Right ventricle myocardium superior (tissue), 1 donor: ENCODE data around the gene ALX4. TPM values are rescaled to one million over a fixed set of nuclear protein-coding genes. Genes with fewer than 3 reads are reported as not detected.

Experiments used
- ATAC-seq: fragments of 200-7000 bp; cut with Tn5 transposase; one replicate; pipeline ENCODE4 v1.9.1; 2020; ENCODE audit warnings: mild to moderate bottlenecking; ENCODE audit not compliant: poor library complexity
- DNase-seq: peaks from one replicate; pipeline ENCODE4 v3.0.0-alpha.2; 2020
- intact Hi-C: fragments of 100-400 bp; cut with DNase I; formaldehyde crosslinking; loops from one replicate; pipeline ENCODE4 v1.11.2; 2022
- total RNA-seq: library from RNA; stranded (reverse); fragmentation: NEBNext Ultra II Directional; extraction: Animal tissue kit (Norgen Biotek cat#: 25700); gene quantifications from one replicate; pipeline ENCODE4 v1.2.1, GENCODE V29; 2021
- donor health status: DM: no; HTN: yes; CAD: no; lungs with severe emphysema.

Gene ALX4
- total RNA-seq, 1 donor from 2014 or later: 0.03 TPM

- intact Hi-C loops: no loop called here
- ATAC-seq: no peak
- DNase-seq: no peak
Measured at GRCh38 chr11:44260081-44260480, 49.9 kb downstream of the ALX4 start.

GRCh38 chr11:44258839-44259420, 51.0 kb downstream of the ALX4 start:
- intact Hi-C loops: no loop called here
- ATAC-seq: no peak
- no peak for DNase-seq

DNA sequence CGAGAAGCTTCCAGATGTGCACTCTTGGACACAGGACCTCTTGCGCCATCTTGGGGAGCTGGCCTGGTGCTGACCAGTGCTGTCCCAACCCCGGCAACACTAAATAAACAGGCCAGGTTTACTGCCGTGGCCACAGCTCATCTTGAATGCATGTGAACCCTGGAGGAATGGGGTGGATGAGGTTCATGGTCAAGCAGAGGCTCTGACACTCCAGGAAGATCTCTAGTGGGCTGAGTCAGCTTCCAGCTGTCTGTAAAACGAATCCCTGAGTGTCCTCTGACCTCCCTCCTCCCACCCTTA, 51.8 kb downstream of the ALX4 start:
- no peak for DNase-seq
- no peak for ATAC-seq
- intact Hi-C loops: no loop called here

DNA sequence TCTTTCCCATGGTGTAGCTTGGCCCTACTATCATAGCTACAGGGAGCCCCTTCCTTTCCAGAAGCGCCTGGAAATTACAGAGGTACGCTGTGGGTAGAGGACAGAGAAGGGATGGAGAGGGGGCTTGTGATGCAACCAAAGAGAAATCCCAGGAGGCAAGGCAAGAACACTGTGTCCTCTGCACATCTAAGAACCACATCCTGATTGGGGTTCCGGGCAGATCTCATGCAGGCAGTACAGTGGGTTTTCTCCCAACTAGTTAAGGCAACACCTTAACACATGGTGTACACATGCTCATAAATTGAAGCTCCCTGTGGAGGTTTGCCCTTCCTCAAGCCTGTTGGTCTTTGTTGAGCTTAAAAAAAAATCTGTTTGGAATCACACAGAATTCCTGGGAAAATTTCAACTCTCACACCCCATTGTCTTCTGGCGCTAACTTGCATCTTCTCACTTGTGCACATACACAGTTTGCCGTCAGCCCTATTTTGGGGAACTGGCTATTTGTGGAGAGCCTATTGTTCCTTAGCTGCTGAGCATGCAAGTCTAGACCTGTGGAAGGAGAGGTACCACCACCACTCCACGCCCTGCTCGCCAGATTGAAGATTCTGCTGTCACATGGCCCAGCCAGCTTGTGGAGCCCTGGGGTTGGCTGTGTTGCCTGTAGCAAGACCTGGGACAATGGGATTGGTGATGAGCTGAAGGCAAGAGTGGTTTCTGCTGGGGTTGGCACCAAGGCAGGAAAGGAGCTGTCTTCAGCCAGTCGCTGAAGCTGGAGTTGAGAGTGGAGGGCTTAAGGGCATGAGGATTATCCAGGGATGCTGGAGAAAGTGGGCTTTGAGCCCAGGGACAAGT, 52.4 kb downstream of the ALX4 start:
- ATAC-seq (no peak), DNase-seq (no peak)
- intact Hi-C loops: no loop called here

DNA sequence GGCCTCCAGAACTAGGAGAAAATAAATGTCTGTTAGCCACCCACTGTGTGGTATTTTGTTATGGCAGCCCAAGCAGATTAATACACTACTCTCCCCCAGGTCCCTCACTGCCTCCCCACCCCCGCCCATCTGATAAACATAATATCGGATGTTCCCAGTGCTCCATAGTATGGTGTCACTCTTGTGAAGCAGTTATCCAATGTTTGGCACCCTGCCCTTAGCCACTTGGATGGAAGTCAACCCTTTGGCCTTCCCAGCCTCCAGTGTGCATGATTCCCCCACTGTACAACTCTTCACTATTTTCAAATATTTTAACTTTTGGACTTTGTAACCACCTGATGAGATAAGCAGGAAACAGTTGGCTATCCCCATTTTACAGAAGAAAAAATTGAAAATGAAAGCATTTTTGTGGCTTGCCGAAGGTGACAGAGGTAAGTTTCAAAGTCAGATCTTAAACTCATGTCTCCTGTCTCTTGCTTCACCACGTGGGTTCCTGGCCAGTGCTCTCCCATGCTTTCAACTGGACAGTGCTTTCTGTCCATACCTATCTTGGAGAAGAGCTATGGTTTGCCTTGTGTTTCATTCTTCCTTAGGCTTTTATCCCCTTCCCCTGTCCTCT, 53.2 kb downstream of the ALX4 start:
- DNase-seq: no peak
- intact Hi-C loops: no loop called here
- peak; percentile 78 for ATAC-seq

DNA sequence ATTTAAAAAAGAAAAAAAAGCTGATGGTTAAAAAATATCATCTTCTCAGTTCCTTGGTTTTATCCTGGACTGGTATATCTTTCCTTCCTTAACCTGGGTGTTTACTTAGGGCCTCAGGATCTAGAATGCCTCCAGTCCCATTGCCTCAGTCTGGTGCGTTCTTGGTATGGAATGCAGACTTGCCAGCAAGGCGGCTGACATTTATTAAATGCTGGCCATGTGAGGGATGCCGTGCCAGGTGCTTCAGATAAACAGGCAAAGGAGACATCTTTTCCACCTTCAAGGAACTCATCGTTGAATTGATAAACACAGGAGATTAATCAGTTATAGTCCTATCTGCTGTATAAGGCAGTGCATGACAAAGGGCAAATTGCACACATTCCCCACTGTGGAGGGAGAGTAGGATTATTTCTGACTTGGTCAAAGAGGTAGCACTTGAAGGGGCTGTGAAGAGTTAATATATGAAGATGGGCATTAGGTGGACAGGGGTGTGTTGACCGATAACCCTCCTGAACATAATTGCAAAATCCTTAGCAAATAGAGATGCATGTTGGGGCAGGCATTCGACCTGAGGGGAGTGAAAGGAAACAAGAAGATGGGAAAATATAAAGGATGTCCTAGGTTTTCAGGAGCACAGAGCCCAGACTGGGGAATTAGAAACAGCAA, 54.4 kb downstream of the ALX4 start:
- DNase-seq (no peak), ATAC-seq (no peak)
- intact Hi-C loops: no loop called here

DNA sequence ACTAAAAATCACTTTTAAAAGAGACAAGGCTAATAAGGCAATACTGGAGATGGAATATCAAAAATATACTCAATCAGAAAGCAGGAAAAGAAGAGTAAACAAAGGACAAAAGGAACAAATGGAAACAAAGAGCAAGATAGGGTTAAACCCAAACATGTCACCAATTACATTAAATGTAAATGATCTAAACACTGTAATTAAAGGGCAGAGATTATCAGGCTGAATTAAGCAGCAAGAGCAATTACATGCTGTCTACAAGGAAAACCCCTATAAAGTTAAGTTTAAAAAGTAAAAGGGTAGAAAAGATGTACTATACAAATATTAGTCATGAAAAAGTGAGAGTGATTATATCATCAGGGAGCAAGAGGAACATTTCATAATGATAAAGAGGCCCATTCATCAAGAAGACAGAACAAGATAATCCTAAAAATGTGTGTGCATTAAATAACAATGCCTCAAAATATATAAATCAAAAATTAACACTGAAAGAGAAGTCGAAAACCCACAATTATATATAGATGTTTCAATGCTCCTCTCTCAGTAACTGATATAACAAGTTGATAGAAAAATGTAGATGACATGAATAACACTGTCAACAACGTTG, 56.8 kb downstream of the ALX4 start:
- ATAC-seq (no peak), DNase-seq (no peak)
- intact Hi-C loops: no loop called here

GRCh38 chr11:44250421-44250820, 59.5 kb downstream of the ALX4 start:
- intact Hi-C loops: no loop called here
- no peak for ATAC-seq

GRCh38 chr11:44248109-44248508, 61.8 kb downstream of the ALX4 start:
- DNase-seq (no peak), ATAC-seq (peak; percentile 44)
- intact Hi-C loops: no loop called here

More at GRCh38 chr11:44250421-44250820, 59.5 kb downstream of the ALX4 start:
- DNase-seq: no peak

DNA sequence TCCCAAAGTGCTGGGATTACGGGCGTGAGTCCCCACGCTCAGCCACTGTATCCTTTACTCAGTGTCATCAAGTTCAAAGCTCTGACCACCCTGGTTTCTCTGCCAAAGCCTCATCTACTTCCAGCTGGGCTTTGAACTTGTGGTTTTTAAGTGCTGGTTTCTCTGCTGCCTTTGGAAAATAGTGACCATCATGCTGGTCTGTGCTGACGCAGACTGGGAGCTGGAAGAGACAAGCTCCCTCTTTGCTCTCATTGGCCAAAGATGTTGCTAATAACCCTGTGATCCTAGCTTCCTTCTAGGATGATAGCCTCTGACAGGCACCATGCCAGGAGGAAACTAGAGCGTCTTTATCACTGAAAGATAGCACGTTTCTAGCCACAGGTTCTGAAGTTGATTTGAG, 62.4 kb downstream of the ALX4 start:
- intact Hi-C loops: no loop called here
- ATAC-seq (no peak), DNase-seq (no peak)

DNA sequence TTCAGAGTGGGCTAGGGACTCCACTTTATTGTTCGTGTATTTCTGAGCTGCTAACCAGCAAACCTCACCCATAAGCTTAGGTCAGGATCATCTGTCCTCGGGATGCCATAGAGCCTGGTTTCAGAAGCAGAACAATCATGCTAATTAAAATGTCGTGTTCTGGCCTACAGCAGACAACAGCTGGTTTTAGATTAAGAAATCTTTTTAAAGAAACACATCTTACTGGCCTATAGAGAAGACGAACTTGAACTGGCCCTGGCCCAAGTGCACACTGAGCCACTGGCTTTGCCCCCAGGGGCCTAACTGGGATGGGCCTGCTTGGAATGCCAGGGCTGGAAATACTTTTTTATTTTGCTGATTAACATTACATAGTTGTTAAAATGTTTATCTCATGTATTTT, 63.2 kb downstream of the ALX4 start:
- ATAC-seq (peak; percentile 54), DNase-seq (peak; percentile 65)
- intact Hi-C loops: no loop called here

GRCh38 chr11:44244639-44245310, 65.2 kb downstream of the ALX4 start:
- intact Hi-C loops: no loop called here
- DNase-seq: no peak
- no peak for ATAC-seq

- ATAC-seq: peak; percentile 25
- intact Hi-C loops: no loop called here
Measured at GRCh38 chr11:44243595-44244343, 66.2 kb downstream of the ALX4 start.

DNA sequence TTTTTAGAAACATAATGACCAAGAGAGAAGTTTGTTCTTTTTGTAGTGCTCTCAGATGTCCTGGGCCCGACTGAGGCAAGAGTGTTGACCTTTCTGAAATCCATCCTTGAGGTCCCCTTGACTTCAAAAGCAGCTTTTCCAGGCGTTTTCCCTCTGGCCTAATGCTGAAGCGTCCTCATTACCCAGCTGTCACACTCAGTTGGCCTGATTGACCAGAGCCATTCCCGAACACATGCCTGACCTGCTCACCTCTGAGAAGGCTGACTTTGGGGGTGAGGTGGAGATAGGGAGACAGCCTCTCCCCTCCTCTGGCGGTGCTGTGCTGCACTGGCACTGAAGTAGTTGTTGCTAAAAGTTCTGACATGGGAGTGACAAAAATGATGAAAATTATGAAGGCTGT, 66.9 kb downstream of the ALX4 start:
- intact Hi-C loops: no loop called here
- ATAC-seq (peak; percentile 20), DNase-seq (no peak)

More at GRCh38 chr11:44243595-44244343, 66.2 kb downstream of the ALX4 start:
- no peak for DNase-seq

DNA sequence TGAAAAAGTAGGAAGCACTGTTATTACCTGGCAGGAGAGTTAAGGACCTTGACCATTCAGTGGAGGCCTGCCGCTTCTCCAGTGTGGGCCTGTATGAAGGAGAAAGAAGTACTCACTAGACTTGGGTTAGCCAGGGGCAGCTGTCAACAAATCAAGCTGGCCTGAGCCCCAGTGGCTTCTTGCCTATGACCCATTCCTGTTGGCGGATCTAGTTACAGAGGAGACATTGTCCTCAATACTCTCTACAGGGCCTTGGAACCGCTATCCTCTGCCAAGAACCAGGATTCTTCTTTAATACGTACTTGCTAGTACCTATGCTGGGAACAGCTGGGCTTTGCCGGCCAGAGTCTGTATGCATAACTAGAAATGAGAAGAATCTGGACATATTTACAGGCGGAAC, 68.1 kb downstream of the ALX4 start:
- ATAC-seq (peak; percentile 86), DNase-seq (peak; percentile 78)
- intact Hi-C loops: no loop called here

DNA sequence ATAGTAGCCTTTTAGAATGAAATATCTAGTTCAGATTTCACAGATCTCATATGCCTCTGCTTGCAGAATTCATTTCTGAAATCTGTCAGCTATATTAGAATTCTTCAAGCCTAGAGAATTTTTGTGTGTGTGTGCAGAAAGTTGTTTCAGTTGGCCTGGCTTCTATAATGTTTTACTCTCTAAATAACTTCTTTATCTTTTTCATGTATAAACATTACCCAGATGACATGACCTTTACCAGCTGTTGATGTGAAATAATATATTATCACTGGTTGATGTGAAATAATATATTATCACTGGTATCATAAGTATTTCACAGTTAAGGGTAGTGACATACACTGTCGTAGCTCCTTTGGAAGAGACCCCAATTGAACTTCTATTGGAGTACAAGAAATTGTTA, 72.8 kb downstream of the ALX4 start:
- intact Hi-C loops: loop anchor here (10.0 kb wide), 1 partner anchor 92 kb away; no protein-coding TSS in a partner anchor
- no peak for DNase-seq
- no peak for ATAC-seq

- intact Hi-C loops: loop anchor here (10.0 kb wide), 1 partner anchor 91 kb away; no protein-coding TSS in a partner anchor
- ATAC-seq: no peak
- DNase-seq: no peak
Measured at GRCh38 chr11:44236296-44236695, 73.6 kb downstream of the ALX4 start.

DNA sequence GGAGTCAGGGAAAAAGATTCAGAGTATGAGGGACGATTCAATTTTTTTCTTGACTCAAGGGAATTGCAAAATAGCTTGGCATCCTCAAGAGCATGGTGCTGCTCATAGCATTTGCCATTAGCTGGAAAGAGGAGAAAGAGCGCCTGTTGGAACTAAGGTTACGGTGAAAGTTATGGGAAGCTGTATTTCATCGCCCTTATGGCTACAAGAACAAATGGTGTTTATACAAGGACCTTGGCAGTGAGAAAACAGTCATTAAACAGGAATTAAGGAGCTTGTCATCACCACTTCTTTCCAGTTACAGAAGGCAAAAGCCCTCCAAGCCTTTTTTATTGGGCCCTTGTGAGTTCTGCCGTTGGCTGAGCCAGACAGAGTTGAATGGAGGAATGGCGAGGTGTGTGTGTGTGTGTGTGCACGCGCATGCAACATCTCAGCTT, 74.2 kb downstream of the ALX4 start:
- intact Hi-C loops: loop anchor here (10.0 kb wide), 1 partner anchor 91 kb away; no protein-coding TSS in a partner anchor
- no peak for DNase-seq
- ATAC-seq: peak; percentile 74
